Astrocyte (in vitro differentiated cells and primary cell): ENCODE measurements around the gene SELENOF. TPM values are rescaled to one million over a fixed set of nuclear protein-coding genes. Genes with fewer than 3 reads are reported as not detected.
A peak's percentile ranks its signal among the peaks of the same experiment; 100 is the strongest.

Experiments used
- DNase-seq: peaks from one replicate; pipeline ENCODE4 v3.0.0-alpha.2; 2010; ENCODE audit warnings: low read depth
- FAIRE-seq: peaks from 2 replicates; lab custom pipeline; 2011; peaks lifted over from hg19 to GRCh38; lab: Jason Lieb, UNC
- H2AFZ ChIP-seq: 2 replicates; pipeline ENCODE4 v1.6.0; 2012; ENCODE audit warnings: low read depth, low read length, inconsistent platforms
- H3K27ac ChIP-seq: 2 replicates; pipeline ENCODE4 v1.5.1; 2011; ENCODE audit warnings: low read depth, low read length, inconsistent platforms
- H3K27me3 ChIP-seq: 2 replicates; pipeline ENCODE4 v1.6.0; 2011; ENCODE audit warnings: low read length, inconsistent platforms; ENCODE audit not compliant: insufficient read depth
- H3K36me3 ChIP-seq: 2 replicates; pipeline ENCODE4 v1.5.1; 2011; ENCODE audit warnings: low read length, inconsistent platforms; ENCODE audit not compliant: insufficient read depth
- H3K4me1 ChIP-seq: 2 replicates; pipeline ENCODE4 v1.5.1; 2011; ENCODE audit warnings: low read length, inconsistent platforms; ENCODE audit not compliant: insufficient read depth
- H3K4me2 ChIP-seq: 2 replicates; pipeline ENCODE4 v1.6.0; 2012; ENCODE audit warnings: low read length, inconsistent platforms
- H3K4me3 ChIP-seq: 2 replicates; pipeline ENCODE4 v1.5.1; 2011; ENCODE audit warnings: low read depth, mild to moderate bottlenecking, low read length, inconsistent platforms; ENCODE audit not compliant: insufficient read depth
- H3K79me2 ChIP-seq: 2 replicates; pipeline ENCODE4 v1.6.0; 2012; ENCODE audit warnings: mild to moderate bottlenecking, low read length, inconsistent platforms; ENCODE audit not compliant: insufficient read depth
- H3K9ac ChIP-seq: 2 replicates; pipeline ENCODE4 v1.6.0; 2012; ENCODE audit warnings: mild to moderate bottlenecking, low read length, inconsistent platforms
- H3K9me3 ChIP-seq: 2 replicates; pipeline ENCODE4 v1.5.1; 2012; ENCODE audit warnings: low read depth, mild to moderate bottlenecking, low read length, inconsistent platforms; ENCODE audit not compliant: insufficient read depth
- H4K20me1 ChIP-seq: 2 replicates; pipeline ENCODE4 v1.6.0; 2012; ENCODE audit warnings: low read length, inconsistent platforms; ENCODE audit not compliant: insufficient read depth
- H3K27ac Mint-ChIP-seq: one replicate; pipeline ENCODE4 v1.8.0; 2021; ENCODE audit warnings: mild to moderate bottlenecking, mixed read lengths; ENCODE audit not compliant: unreplicated experiment
- H3K27me3 Mint-ChIP-seq: one replicate; pipeline ENCODE4 v1.8.0; 2021; ENCODE audit warnings: low read depth, mixed read lengths; ENCODE audit not compliant: unreplicated experiment
- H3K36me3 Mint-ChIP-seq: one replicate; pipeline ENCODE4 v1.8.0; 2021; ENCODE audit warnings: low read depth, mixed read lengths; ENCODE audit not compliant: unreplicated experiment
- H3K4me1 Mint-ChIP-seq: one replicate; pipeline ENCODE4 v1.8.0; 2021; ENCODE audit warnings: low read depth, mixed read lengths; ENCODE audit not compliant: unreplicated experiment
- H3K4me3 Mint-ChIP-seq: one replicate; pipeline ENCODE4 v1.8.0; 2021; ENCODE audit warnings: mild to moderate bottlenecking, moderate library complexity, mixed read lengths; ENCODE audit not compliant: unreplicated experiment
- H3K9me3 Mint-ChIP-seq: one replicate; pipeline ENCODE4 v1.8.0; 2021; ENCODE audit warnings: mild to moderate bottlenecking, mixed read lengths; ENCODE audit not compliant: unreplicated experiment
- CTCF ChIP-seq: IDR thresholded peaks from 2 replicates; pipeline ENCODE4 v1.5.1; 2011; ENCODE audit warnings: low read depth, mild to moderate bottlenecking, inconsistent platforms, low read length, moderate library complexity; ENCODE audit not compliant: insufficient read depth
- EZH2 ChIP-seq: IDR thresholded peaks from 2 replicates; pipeline ENCODE4 v1.6.1; 2012; ENCODE audit warnings: mild to moderate bottlenecking, low read length, inconsistent platforms; ENCODE audit not compliant: insufficient read depth
- total RNA-seq: library from RNA; stranded (reverse); gene quantifications from 2 replicates; pipeline ENCODE4 v1.2.1, GENCODE V29; 2021

SELENOF gene
- total RNA-seq, 1 donor from 2014 or later, result 193 TPM

GRCh38 chr1:86948212-86948611 is 34.3 kb upstream of the SELENOF start:
- H4K20me1 ChIP-seq, result peaks cover 10% of the 10 kb centered on the region
- H3K79me2 ChIP-seq, result peaks cover 24% of the 10 kb centered on the region

GRCh38 chr1:86942743-86943142 is 28.8 kb upstream of the SELENOF start:
- no peaks in the 10 kb centered on the region for H3K27me3 ChIP-seq
- peaks cover 49% of the 10 kb centered on the region for H3K79me2 ChIP-seq
- no peaks in the 10 kb centered on the region for H3K9me3 Mint-ChIP-seq
- no peaks in the 10 kb centered on the region for H3K36me3 ChIP-seq
- no peak for FAIRE-seq
- no peak overlapping the region for H3K27ac Mint-ChIP-seq
- peaks cover 4% of the 10 kb centered on the region for H3K4me1 Mint-ChIP-seq
- H3K4me1 ChIP-seq, result no peaks in the 10 kb centered on the region
- TF ChIP-seq EZH2, result no peak
- no peak for TF ChIP-seq CTCF
- no peaks in the 10 kb centered on the region for H3K36me3 Mint-ChIP-seq
- H3K9me3 ChIP-seq, result no peaks in the 10 kb centered on the region
- H3K27me3 Mint-ChIP-seq, result no peaks in the 10 kb centered on the region
- H3K9ac ChIP-seq, result no peak overlapping the region
- H4K20me1 ChIP-seq, result peaks cover 10% of the 10 kb centered on the region
- H2AFZ ChIP-seq, result no peak overlapping the region
- no peak overlapping the region for H3K4me2 ChIP-seq
- no peak for DNase-seq
- H3K27ac ChIP-seq, result no peak overlapping the region
- no peak overlapping the region for H3K4me3 Mint-ChIP-seq
- H3K4me3 ChIP-seq, result no peak overlapping the region

More at GRCh38 chr1:86948212-86948611, 34.3 kb upstream of the SELENOF start:
- Histone ChIP-seq H3K4me1 (no peaks in the 10 kb centered on the region), H3K9ac (no peak overlapping the region), H3K27ac (no peak overlapping the region), H3K4me3 (no peak overlapping the region), H3K9me3 (no peaks in the 10 kb centered on the region), H3K4me2 (no peak overlapping the region), H3K36me3 (no peaks in the 10 kb centered on the region), H3K27me3 (no peaks in the 10 kb centered on the region), H2AFZ (no peak overlapping the region)
- Mint-ChIP-seq H3K4me3 (no peak overlapping the region), H3K9me3 (no peaks in the 10 kb centered on the region), H3K27me3 (no peaks in the 10 kb centered on the region), H3K4me1 (peaks cover 10% of the 10 kb centered on the region), H3K27ac (no peak overlapping the region), H3K36me3 (no peaks in the 10 kb centered on the region)
- TF ChIP-seq EZH2 (no peak), CTCF (no peak)
- peak; percentile 13 for DNase-seq
- no peak for FAIRE-seq

- TF ChIP-seq CTCF (no peak), EZH2 (no peak)
- no peak for DNase-seq
- no peak overlapping the region for H2AFZ ChIP-seq
- Mint-ChIP-seq H3K4me1 (peaks cover 4% of the 10 kb centered on the region), H3K27me3 (no peaks in the 10 kb centered on the region), H3K9me3 (no peaks in the 10 kb centered on the region), H3K36me3 (no peaks in the 10 kb centered on the region), H3K27ac (no peak overlapping the region), H3K4me3 (no peak overlapping the region)
- H3K79me2 ChIP-seq, result peaks cover 51% of the 10 kb centered on the region
- no peak overlapping the region for H3K4me2 ChIP-seq
- no peak for FAIRE-seq
- no peak overlapping the region for H3K4me3 ChIP-seq
- H4K20me1 ChIP-seq, result peaks cover 10% of the 10 kb centered on the region
- H3K9me3 ChIP-seq, result no peaks in the 10 kb centered on the region
- no peak overlapping the region for H3K27ac ChIP-seq
- no peaks in the 10 kb centered on the region for H3K4me1 ChIP-seq
- no peaks in the 10 kb centered on the region for H3K36me3 ChIP-seq
- no peaks in the 10 kb centered on the region for H3K27me3 ChIP-seq
- H3K9ac ChIP-seq, result no peak overlapping the region
These were observed 28.1 kb upstream of the SELENOF start for GRCh38 chr1:86942042-86942441.
